ENCODE data around the gene RPUSD2.

DNA sequence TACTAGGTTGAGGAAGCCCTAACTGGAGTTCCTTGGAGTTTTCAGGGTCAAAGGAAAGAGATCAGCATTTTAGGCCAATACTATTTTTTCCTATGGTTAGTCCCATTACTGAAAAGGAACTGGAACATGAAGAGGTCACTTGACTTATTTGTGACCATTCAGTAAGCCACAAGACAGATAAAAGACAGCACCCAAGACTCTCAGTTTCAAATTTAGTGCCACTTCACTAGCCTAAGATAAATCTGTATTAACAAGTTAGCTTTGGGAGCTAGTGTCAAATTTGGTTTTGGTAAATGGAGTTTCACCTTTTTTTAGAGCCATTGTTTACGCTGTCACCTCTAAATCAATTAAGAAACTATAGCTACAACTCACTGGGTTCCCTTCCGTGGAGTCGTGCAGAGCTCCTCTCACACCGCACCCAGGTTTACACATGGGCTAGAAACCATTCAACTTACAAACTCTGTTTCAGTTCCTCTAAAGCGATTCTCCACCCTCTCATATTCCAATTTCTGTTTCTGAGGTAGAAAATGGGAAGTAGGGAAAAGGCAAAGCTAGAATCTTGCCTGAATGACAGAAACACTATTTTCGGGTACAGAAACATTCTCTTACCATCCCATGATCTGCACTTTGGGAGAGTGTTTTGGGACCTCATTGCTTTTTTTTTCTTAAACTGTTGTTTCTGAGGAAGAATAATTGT is 18.6 kb upstream of the RPUSD2 start:
- no peak for TF ChIP-seq POLR2AphosphoS5 (IDR thresholded peaks at IDR 0.05; ENCODE audit: borderline replicate concordance, low read depth, low read length)
- no peak for TF ChIP-seq EZH2 (IDR thresholded peaks at IDR 0.05)
- TF ChIP-seq FOXP2 (optimal IDR thresholded peaks at IDR 0.05; ENCODE audit: control extremely low read depth, extremely low read length, insufficient read depth) = no peak

Data from SK-N-MC (cell line).